Measurements from ENCODE around the gene TMEM109.

TMEM109 gene

DNA sequence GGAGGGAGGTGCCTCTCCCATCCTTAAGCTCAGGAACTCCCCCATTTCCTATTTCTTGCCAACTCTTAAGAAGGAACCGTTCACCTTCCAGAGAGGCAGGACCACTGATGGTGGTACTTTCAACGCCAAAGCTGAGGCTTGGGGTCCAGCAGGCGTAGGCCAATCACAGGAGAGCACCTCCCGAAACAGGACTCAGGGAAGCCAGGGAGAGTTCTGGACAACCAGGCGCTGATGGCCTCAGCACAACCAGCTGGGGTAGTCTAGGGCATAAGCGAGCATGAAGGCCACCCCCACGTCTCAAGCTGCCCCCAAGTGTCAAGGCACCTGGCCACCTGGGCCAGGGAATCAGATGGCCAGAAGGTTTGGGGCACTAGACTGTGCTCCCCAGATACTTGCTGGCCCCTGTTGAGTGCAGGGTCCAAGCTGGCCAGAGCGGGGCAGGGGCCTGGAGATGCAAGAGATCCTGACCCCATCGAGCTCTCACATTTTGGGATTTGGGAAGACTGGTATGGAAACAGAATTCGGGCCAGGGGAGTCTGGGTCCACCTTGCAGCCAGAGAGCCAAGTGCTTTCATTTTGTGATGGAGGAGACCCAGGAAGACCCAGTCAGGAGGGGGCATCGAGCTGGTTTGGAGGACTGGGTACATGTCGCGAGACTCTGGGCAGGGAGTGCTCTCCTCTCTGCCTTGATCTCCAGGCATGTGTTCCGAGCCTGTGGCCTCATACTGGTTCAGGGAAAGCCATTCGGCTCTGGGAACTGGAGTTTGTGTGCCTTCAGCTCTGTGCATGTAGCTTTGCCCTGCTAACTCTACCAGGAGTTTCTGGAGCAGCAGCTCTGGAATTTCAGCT lies 58.4 kb downstream of the TMEM109 start:
- DNase-seq, result no peak

Measured in NCI-H1092 (cell line).